HG02938 (cell line): ENCODE measurements around the gene KRT36.

Experiments used
- ATAC-seq: cut with Tn5 transposase; IDR thresholded peaks from one replicate; pipeline ENCODE4 v1.9.1; 2021; ENCODE audit warnings: mild to moderate bottlenecking, moderate library complexity; ENCODE audit not compliant: unreplicated experiment

KRT36 gene

DNA sequence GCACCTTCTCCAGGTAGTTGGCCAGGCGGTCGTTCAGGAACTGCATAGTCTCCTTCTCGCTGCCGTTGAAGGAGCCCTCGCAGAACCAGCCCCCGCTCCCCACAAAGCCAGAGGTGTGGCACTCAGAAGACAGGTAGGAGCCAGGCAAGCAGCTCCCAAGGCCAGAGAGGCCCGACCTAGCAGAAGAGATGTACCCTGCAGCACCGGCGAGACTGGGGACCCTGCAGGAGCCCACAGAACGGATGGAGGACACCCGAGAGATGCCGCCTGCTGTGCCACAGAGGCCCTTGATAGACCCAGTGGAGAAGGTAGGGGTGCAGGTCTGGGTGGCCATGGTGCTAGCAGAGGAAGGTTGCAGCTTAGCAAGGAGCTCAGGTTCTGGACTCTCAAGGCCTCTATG is at the start of gene KRT36:
KRT36 (minus strand) TSS at position 380 of the 400 bp plus-strand sequence; CDS start at position 334, 46 bp downstream.
- ATAC-seq, result no peak

DNA sequence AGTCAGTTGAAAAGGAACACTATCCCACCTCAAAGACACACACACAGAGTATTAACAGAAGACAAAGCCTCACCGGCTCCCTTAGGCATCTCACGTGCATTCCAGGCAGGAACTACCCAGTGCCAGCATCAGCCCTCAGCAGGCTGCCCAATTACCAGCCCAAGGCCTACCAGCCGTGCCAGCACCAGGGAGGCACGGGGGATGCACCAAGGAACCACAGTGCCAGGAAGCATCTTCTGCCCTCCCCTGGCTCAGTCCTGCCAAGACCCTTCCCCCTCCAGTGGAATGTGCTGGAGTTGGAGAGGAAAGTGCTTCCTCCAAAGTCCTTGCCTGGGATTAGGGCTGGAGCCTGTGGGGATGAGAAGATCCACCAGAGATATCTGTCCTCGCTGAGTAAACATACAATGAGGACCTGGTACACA is 49.4 kb upstream of the KRT36 start:
- ATAC-seq, result no peak

DNA sequence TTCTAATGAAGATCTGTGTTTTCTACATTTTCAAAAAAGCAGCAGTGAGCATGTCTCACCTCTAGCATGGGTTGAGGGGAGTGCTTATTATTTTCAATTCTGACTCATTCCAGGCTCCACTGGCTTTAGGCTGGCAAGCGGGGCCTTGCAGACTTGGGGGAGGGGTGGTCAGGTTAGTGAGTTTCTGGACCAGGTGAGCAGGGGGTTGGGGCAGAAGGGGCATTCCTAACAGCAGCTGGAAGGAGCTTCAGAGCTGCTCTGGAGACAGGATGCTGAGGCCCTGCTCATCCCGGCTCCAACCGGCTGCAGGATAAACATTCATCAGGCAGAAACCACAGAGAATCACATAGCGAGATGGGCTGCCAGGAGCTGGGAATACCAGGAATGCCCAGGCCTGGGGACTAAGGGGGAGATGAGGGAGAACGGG is 48.9 kb upstream of the KRT36 start:
- no peak for ATAC-seq

DNA sequence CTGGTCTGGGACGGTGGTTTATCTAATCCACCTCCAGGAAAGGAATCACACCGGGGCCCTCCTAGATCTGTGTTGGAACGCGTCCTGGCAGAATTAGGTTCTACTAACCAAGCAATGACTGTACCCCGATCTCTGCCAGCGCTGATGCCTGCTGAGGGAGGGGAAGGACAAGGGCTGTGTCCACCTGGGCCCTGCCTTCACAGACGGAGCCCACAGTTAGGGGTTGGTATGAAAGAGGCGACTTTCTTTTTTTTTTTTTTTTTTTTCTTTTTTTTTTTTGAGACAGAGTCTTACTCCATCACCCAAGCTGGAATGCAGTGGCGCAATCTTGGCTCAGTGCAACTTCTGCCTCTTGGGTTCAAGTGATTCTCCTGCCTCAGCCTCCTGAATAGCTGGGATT is 48.3 kb upstream of the KRT36 start:
- ATAC-seq, result no peak

DNA sequence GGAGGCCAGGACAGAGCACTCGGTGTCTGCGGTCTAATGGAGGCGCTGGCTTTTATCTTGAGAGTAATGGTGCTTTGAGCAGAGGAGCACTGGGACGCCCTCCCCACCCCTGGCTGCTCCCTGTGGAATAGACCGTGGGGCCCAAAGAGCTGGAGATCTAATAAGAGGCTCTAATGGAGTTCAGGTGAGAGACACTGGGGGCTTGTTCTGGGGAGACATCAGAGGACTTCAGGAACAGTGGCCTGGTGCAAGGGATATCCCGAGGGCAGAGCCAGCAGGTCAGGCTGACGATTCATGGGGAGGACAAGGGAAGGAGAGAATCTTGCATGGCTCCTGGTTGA is 47.9 kb upstream of the KRT36 start:
- no peak for ATAC-seq

DNA sequence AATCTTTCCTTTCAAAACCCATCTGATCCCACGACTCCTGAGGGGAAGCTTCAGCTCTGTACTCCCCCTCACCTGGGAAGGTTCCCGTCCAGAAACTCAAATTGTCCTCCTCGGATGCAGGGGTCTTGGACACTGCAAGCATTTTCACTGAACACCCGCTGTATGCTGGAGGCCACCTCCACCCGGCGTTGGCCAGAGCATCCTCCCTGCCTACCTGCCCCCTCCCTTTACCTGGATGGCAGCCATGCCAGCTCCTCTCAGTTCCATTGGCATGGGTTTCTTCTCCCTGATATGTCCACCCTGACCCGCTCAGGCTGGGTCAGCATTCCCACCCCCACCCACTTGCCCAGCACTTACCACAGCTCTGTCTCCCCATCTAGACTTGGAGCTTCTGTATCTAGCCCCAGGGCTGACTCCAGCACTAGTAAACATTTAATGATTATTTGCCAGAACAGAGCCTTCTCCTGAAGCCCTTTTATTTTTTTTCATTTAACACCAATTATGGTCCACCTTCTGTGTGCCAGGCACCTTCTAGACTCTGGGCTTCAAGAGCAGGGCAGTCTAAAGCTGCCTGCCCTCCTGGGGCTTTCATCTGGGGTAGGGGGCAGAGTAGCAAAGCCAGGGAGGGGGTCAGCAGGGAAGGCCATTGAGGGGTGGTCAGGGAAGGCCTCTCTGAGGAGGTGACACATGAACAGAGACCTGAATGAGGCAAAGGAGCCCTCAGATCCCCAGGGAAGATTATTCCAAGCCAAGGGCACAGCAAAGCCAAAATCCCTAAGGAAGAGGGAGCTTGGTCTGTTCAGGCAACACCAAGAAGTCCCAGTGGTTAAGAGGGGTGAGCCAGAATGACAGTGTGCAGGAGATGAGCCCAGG is 47.3 kb upstream of the KRT36 start:
- no peak for ATAC-seq

DNA sequence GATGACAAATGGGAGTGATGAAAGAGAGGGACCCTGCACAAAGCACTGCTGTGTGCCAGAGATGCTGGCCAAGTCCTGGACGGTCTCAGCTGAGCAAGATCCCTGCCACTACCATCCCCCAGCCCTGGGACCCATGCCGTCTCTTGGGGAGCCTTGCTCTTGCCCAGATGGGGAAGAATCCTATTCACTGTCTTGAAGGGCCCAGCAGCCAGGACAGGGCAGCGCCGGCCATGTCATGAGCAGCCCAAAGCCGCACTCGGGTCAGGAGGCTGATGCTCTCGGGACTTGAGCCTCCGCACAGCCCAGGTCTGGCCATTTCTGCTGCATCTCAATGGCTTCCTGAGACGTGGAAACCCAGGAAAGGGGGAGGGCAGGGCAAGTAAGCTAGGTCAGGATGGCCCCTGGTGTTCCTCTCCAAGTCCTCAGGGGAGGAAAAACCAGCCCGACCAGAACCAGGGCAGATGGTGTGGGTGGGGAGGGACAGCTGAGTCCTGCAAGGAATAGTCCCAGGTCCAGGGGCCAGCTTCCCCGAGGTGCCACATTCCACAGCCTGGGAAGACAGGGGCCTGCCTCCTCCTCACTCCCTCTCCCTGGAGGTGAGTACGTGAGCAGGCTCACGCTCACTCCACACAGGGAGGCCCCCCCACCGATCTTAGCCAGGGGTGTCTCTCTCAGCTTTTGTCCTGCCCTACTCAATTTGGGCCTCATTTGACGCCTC is 46.2 kb upstream of the KRT36 start:
- no peak for ATAC-seq

DNA sequence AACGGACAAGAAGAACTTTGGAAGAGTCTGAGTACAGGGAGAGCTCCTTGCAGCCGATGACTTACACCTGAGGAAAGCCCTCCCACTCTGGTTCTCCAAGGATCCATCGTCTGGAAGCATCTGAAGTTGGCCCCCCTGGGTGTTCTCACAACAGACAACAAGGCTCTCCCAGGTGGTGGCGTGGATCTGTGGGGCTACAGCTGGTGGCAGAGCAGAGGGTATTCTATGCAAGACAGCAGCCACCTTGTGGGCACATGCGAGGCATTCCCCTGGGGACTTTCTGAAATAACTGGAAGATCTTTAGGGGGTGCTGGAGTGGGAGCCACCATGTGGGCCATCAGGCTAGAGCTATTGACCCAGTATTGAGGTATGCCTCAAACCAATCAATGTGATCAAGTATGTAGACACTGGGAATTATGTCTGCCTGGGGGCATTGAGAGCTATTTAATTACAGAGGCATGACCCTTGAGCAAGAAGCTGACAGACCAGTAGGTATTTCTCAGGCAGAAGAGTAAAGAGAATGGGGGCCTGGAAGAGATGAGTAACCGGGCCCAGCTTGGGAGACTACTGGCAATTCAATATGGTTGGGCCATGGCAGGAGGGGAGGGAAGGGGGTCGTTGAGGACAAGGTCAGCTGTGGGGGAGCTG is 45.3 kb upstream of the KRT36 start:
- ATAC-seq, result no peak

DNA sequence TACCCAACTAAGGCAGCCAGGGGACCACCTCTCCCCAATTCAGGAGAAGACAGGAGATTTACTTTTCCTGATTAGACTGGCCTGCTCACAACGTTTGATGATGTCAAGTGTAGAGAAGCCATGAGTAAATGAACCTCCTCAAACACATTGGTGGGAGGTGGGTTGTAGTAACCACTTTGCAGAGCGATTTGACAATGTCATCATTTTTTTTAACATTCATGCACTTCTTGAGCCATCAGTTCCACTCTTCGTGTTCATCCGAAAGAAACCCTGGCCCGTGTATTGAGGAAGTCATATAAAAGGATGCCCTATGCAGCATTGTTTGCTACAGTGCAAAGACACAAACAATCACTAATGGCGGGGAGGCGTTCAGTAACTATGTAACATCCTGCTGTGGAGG is 43.9 kb upstream of the KRT36 start:
- ATAC-seq, result no peak

DNA sequence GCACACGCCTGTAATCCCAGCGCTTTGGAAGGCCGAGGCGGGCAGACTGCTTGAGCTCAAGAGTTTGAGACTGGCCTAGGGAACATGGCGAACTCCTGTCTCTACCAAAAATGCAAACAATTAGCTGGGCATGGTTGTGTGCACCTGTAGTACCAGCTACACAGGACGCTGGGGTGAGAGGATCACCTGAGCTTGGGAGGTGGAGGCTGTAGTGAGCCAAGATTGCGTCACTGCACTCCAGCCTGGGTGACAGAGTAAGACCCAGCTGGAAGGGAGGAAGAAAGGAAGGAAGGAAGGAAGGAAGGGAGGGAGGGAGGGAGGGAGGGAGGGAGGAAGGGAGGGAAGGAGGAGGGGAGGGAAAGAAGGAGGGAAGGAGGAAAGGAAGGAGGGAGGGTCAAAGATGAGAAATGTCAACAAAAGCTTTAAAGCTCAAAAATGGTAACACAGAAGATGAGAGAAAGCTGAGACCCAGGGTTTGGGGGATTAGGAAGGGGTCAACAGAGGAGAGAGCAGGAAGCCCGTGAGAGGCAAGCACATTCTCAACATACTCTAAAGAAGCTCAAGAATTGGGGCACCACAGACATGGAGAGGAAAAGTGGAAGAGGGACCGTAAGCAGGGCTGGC is 43.3 kb upstream of the KRT36 start:
- ATAC-seq, result no peak

DNA sequence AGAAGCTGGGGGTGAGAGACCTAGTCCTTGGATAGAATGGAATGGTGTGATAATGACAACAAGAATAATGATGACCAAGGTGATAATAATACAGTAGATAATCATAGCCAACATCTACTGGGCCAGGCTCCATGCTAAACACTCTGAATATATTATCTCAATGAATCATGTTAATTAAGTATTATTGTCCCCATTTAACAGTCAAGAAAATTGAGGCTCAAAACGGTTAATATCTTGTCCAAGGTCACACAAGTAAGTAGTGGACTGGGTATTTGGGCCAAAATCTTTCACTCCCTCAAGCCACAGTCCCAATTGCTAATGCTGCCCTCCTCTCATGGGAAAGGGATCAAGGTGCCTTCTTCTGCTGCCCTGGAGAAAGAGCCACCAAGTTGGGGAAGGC is 42.3 kb upstream of the KRT36 start:
- no peak for ATAC-seq

DNA sequence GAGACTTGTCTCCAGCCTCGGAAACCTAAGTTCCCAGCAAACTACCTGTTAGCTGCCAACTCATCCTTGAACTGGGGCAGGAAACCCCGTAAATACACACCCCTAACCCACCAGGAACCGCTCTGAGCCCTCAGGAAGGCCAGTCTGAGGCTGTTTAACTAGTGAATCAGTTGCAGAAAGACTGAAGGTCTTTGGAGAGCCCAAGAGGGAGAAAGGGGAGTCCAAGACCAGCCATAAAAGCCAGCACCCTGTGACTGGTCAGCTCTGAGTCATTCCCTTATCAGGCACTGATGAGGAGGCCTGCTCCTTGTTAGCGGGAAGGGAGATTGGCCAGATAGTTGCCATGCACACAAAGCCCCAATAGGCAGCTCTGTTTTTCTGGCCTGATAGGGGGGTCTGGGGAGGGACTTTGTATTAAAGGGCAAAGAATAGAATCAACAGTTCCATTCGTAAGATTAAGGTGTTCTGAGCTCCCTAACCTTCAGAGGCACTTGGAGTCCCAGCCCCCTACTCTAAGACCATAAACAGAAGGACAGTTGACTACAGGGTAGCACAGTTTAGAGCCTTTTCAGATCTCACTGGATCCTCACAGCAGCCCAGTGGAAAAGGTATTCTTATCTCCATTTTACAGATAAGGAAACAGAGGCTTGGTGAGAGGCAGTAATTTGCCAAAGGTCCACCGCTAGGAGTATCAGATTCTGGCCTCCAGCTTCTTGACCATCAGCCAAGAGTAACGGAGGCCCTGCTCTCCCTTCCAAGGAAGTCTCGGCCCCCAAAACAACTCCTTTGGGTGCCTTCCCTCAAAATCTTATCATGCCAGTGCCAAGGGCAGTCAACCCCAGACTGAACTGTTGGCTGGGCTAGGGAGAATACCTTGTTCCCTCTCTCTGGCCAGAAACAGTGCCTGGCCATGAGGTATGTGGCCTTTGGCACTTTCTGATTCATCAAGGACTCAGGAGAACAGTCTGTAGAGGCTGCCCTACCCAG is 40.6 kb upstream of the KRT36 start:
- ATAC-seq, result no peak

DNA sequence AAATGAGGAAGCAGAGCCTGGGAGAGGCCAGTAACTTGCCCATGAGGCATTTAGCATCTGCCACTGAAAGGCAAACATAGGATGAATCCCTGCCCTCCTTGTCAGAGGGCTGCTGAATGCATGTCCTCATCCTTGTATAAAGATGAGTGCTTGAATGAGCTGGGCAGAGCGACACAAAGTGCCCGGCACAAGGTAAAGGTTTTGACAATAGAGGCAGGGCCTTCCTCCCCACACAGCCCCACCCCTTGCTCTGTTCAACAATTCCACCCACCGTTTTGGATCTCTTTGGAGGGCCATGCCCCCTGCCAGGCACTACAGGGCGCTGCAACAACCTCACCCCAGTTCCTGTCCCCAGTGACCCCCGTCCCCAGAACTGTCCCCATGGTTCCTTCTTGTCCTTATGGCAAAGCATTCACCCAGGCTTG is 39.8 kb upstream of the KRT36 start:
- ATAC-seq, result no peak

DNA sequence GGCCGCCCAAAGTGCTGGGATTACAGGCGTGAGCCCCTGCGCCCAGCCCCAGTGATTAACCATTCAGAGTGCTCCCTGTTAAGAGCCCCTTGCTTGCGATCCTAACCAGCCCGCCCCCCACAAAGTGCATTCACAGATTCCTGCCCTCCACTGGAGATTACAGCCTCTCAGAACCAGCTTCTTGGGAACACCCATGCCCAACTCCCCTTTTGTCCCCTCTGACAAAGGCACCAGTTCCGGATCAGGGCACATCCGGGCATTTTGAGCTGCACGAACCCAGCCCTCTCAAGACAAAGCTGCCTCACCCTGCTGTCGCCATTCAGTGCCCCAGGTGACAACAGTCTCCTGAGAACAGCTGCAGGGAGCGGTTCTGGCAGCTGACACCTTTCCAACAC is 39.2 kb upstream of the KRT36 start:
- ATAC-seq, result no peak

DNA sequence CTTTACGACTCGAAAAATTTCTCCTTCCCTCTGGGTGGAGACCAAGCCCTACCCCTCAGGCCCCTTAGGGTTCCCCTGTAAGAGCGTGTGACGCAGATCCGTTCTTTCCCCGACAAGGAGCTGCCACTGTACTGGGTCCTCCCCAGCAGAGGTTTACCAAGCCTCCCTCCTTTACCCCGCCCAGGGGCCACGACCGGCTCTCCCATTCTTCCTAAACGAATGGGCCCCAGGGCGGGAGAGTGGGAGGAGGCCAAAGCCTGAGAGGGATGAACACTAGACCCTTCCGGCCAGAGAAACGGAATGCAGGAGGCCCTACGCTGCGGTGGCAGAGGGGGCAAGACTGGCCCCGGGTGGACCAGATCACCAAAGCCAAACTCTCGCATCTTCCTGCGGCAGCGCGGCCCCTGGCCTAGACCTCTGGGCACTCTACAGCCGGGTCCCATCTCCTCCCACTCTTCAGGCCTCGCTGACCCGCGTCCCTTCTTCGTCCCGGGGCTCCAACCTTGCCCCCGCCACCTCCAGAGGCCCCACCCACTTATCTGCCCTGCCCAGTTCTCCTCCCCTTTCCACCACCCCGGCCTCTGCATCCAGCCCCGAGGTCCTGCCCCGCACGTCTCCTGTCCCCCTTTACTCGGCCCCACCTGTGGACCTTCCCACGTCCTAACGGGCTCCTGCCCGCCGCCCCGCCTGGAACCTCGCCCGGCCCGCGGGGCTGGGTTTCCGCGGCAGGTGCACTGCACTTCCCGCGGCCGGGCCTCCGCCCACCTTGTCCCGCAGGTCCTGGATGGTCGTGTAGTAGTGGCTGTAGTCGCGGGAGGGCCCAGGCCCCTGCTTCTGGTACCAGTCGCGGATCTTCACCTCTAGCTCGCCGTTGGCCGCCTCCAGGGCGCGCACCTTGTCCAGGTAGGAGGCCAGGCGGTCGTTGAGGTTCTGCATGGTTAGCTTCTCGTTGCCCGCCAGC is 37.6 kb upstream of the KRT36 start:
- no peak for ATAC-seq

DNA sequence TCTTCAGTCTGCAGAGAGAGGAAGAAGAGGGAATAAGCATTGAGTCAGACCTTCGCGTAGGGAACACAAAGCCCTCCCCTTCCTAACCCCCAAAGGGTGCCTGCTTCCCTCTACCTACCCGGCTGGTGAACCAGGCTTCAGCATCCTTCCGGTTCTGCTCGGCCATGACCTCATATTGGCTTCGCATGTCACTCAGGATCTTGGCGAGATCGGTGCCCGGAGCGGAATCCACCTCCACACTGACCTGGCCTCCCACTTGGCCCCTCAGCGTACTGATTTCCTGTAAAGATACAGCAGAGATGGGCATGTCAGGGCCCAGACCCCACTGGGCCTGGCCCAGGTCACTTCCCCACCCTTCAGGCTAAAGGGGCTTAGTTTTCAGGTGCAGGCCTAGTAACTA is 34.6 kb upstream of the KRT36 start:
- ATAC-seq, result no peak

DNA sequence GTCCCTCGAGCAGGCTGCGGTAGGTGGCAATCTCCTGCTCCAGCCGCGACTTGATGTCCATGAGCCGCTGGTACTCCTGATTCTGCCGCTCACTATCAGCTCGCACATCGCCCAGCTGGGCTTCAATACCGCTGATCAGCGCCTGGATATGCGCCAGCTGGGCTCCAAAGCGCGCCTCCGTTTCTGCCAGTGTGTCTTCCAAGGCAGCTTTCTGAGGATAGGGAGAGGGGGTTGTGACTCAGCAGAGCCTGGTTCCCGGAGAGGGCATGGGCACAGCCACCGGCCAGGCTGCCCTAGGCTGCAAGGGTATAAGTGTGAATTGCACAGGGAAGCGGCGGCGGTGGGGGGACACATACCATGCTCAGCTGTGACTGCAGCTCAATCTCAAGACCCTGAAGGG is 34.1 kb upstream of the KRT36 start:
- no peak for ATAC-seq

DNA sequence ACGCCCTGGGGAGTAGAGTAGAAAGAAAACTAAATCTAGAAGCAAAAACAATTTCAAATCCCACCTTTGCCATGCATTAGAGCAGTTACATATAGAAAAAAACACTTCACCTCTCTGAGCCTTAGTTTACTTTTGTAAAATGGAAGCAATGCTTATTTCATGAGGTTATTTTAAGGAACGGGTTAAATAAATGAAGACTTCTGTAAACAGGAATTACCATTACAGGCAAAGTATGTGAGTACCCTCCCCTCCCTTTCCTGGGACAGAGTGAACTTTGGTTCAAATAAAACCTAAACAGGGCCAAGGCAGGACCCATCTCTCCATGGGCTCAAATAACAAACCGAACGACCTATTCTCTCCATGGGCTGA is 33.5 kb upstream of the KRT36 start:
- no peak for ATAC-seq
